DND-41 (cell line): ENCODE results near the gene SLC26A11.

ENCODE experiments used
- EZH2 ChIP-seq: IDR thresholded peaks from 3 replicates; pipeline ENCODE4 v1.6.1; 2012; ENCODE audit warnings: borderline replicate concordance, low read depth, mild to moderate bottlenecking, moderate library complexity, low read length, inconsistent platforms; ENCODE audit not compliant: severe bottlenecking
- TF ChIP-seq, protein P1 (sequence below): IDR thresholded peaks from 2 replicates; pipeline ENCODE4 v1.5.1; 2012; ENCODE audit warnings: borderline replicate concordance, low read length, moderate library complexity, mild to moderate bottlenecking; ENCODE audit not compliant: poor library complexity, severe bottlenecking; ENCODE audit errors: extremely low read depth

DNA sequence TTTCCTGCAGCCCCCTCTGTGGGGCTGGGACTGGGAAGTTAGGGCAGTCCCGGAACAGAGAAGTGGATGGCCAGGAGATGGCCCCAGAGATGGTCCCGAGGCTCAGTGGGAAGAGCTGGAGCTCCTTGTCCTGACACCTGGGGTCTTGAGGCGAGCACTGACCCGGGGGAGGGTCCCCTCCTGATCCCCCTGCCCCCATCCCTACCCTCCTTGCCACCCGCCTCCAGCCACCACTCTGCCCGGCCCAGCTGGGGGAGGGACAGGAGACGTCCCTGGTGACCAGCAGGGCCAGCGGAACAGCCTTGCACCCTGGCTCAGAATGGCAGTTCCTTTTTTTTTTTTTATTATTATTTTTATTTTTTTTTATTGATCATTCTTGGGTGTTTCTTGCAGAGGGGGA, 26.5 kb downstream of the SLC26A11 start:
- TF ChIP-seq, protein P1, sequence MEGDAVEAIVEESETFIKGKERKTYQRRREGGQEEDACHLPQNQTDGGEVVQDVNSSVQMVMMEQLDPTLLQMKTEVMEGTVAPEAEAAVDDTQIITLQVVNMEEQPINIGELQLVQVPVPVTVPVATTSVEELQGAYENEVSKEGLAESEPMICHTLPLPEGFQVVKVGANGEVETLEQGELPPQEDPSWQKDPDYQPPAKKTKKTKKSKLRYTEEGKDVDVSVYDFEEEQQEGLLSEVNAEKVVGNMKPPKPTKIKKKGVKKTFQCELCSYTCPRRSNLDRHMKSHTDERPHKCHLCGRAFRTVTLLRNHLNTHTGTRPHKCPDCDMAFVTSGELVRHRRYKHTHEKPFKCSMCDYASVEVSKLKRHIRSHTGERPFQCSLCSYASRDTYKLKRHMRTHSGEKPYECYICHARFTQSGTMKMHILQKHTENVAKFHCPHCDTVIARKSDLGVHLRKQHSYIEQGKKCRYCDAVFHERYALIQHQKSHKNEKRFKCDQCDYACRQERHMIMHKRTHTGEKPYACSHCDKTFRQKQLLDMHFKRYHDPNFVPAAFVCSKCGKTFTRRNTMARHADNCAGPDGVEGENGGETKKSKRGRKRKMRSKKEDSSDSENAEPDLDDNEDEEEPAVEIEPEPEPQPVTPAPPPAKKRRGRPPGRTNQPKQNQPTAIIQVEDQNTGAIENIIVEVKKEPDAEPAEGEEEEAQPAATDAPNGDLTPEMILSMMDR: no peak
- no peak for TF ChIP-seq EZH2
